Globus pallidus (tissue), 1 donor: ENCODE measurements around the gene RNASE11.
"Not testable (repeated sequence)": the region's sequence is repeated elsewhere in the genome, so short reads cannot be mapped to it uniquely, and the experiment has no call there.

Source experiments
- DNase-seq: peaks from one replicate; pipeline ENCODE4 v3.0.0-alpha.2; 2015; ENCODE audit warnings: low spot score

Gene RNASE11

DNA sequence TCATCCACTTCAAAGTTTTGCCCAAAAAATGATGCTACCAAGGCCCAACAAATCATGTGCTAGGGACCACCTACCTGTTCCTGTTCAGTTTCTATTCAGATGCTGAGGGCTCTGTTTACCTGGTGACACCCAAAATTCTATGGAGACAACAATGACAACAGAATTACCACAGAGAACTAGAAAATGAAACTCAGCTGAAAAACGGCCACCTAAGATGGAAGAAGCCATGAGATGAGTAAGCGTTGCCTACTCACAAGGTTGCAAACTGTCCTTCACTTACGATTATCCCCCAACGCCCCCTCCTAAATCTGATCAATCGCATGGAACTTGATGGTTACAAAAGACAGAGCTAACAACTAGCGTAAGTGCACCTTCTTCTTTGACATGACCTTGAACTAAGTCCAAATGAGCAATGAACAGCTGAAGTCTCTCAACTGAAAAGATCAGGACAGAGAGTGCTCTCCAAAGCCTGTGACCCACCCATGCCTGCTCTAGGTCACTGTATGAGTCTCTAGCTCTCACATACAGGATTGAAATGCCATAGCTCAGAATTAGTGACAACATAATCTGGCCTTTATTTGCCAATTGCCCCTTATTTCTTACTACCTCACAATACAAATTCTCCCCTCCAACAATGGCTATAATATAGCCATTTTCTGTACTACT, at the start of gene RNASE11:
RNASE11 (minus strand) TSS at position 513 of the 666 bp plus-strand sequence.
- DNase-seq = no peak

DNA sequence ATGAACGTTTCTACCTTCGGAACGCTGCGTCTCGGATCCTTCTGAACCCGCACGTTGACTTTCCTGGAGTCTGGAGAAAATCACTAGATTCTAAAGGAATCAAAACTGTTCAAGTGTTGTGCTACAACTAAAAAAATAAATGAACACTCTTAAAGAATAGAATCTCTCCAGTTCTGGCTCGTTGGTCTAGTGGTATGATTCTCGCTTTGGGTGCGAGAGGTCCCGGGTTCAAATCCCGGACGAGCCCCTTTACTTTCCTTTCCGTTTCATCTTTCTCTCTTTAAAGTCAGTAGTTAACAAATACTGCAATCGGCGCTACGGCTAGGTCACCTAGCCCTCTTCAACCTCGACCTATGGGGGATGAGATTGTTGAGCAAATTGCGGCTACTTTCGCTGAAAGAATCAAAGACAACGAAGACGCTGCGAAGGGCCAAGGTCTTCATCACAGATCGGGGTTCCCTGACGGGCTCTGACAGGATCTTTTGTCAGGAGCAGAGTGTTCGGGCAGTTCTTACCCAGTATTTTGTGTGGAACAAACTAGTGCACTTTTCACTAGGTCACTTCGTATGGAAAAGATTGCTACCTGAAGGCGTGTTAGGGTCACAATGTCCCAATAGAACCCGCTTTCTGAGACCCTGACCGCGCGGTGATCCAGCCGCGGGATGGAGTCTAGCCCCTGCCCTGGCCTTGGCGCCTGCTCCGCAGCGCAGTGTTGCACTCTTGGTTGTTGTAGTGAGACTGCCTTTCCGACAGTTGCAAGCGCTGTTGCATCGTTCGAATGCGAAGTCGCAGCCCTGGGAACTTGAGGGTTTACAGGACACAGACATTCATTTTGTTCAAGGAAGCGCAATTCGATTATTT, 45.3 kb upstream of the RNASE11 start:
- no peak for DNase-seq

DNA sequence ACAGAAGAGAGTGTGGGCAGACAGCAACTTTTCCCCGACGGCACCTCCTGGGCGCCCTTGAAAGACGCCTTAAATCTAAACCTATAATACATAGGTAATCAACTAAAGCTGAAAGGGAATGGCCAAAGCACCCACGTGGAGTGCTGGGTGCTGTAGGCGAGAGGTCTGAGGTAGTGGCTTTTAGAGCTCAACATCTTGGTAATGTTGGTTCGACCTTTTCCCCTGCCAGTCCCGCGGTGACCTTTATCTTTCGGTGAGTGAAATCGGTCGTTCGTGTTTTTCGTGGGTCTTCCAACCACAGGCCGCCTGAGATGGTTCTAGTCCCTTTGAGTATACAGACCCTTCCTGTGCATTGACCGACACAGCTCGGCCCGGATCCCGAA, 44.6 kb upstream of the RNASE11 start:
- DNase-seq = no peak

- DNase-seq = no peak
Observed at GRCh38 chr14:20631880-20632389, 44.1 kb upstream of the RNASE11 start.

DNA sequence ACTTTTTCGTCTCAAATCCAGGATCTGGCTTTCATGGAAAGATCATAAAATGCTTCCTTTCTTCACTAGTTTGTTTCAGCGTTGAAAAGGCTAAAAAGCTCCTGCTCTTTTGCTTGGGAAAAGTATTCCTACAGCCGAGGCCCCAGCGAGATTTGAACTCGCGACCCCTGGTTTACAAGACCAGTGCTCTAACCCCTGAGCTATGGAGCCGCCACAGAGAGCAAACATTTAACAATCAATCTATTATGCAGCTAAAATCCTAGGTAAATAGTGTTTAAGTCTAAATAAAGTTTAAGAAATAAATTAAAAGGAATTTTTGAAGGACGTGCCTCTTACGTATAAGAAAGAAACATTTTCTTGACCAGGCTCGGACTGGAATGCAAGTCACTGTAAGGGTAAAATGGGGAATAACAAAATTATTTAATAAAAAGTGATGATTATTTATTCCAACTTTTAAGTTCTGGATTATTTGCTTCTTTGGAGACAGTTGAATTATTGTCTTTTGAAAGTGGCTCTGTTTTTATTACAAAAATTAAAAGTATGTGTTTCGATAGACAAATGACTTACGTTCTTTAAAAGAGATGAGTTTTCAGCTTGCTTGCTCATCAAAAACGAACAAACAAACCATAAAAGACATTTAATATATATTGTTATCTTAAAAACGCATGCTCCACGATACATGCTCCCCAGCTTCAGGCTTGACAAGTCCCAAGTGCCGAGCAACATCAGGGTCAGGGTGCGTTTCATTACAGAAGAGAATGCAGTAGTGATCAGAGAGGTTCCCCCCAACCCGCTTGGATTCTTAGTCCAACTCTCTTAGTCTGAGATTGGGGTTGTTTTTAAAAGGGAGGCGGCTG, 43.5 kb upstream of the RNASE11 start:
- no peak for DNase-seq

DNA sequence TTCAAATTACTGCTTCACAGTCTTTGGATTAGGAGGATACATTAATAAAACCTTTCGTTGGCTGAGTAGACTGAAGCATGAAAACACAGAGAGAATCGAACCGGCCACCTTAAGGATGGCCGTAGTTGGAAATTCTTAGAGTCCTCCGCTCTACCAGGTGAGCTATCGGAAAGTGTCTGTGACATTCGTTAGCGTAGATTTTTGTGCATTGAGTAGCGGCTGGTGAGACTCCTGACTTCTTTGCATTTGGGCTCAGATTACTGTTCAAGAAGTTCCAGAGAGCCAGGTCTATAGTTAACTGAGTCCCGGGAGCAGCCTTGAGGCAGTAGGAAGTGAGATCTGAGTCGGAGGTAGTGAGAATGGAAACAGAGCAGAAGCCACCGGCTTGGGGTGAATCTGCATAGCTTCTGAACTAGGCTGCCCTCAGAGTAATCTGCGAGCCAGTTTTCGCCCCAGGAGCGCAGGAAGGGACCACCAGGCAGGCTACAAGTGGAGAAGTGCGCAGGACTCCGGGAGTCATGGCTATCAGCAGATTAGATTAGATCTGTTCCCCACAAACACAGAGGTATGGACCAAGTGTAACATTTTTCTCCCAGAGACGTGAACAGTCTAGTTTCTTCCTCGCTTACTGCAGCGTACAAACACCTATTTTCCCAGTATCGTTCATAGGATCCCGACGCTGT, 42.7 kb upstream of the RNASE11 start:
- no peak for DNase-seq

GRCh38 chr14:20628063-20628854, 40.5 kb upstream of the RNASE11 start:
- DNase-seq = no peak

- no peak for DNase-seq
Observed at GRCh38 chr14:20627346-20628027, 39.7 kb upstream of the RNASE11 start.

GRCh38 chr14:20626274-20626673, 38.5 kb upstream of the RNASE11 start:
- DNase-seq = no peak

- no peak for DNase-seq
Observed at GRCh38 chr14:20624495-20625070, 36.8 kb upstream of the RNASE11 start.

GRCh38 chr14:20623798-20624197, 36.0 kb upstream of the RNASE11 start:
- DNase-seq = no peak

DNA sequence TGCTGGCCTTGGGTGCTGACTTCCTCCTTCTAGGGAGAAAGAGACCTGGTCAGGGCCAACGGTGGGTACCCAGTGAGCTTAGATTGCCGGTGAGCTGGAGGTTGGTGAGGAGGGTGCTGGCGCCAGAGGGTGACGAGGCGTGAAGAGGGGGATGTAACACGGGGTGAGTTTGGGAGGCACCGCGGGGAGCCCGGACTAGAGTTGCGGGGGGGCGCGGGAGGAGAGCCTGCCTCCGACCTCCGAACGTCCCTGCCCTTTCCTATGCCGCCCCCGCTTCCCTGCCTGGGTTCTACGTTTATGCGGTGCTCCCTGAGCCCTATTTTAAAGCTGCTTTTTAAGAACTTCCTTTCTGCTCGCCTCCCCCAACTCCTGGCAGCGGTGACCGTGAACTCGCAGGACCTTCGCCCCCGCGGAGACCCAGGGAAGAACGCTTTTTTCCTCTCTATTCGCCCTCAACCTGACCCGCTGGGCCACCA, 35.1 kb upstream of the RNASE11 start:
- no peak for DNase-seq

- DNase-seq = no peak
Observed at GRCh38 chr14:20620798-20621478, 33.1 kb upstream of the RNASE11 start.

GRCh38 chr14:20619688-20620087, 31.9 kb upstream of the RNASE11 start:
- DNase-seq = not testable (repeated sequence)

- no peak for DNase-seq
Observed at GRCh38 chr14:20618271-20618749, 30.5 kb upstream of the RNASE11 start.

- no peak for DNase-seq
Observed at GRCh38 chr14:20617138-20618003, 29.6 kb upstream of the RNASE11 start.

- DNase-seq = no peak
Observed at GRCh38 chr14:20615996-20616395, 28.2 kb upstream of the RNASE11 start.
